ENCODE results near the gene HOXA2. TPM values are rescaled to one million over a fixed set of nuclear protein-coding genes. Genes with fewer than 3 reads are reported as not detected.

HOXA2 gene
- total and polyA plus RNA-seq, 2 of the 13 experiments (the other 11 are each of a cell fraction or from before 2014, with no cell fraction given) = 0.22 to 0.29 TPM

- peak; percentile 75 for TF ChIP-seq ZNF574 (CRISPR knock-in tag; IDR thresholded peaks at IDR 0.05)
- TF ChIP-seq ZFP62 (CRISPR knock-in tag; IDR thresholded peaks at IDR 0.05) = no peak
- no peak for TF ChIP-seq ZEB1 (IDR thresholded peaks at IDR 0.05; ENCODE audit: insufficient replicate concordance, low read depth)
- TF ChIP-seq SRSF1 (optimal IDR thresholded peaks at IDR 0.05; ENCODE audit: low read depth, low read length) = no peak
- no peak for TF ChIP-seq PRDM4 (CRISPR knock-in tag; IDR thresholded peaks at IDR 0.05; ENCODE audit: borderline replicate concordance)
- TF ChIP-seq ZNF747 (CRISPR knock-in tag; IDR thresholded peaks at IDR 0.05; ENCODE audit: borderline replicate concordance) = no peak
- peak; percentile 13; the same call in 1 of the 2 replicates for TF ChIP-seq ZMYM4 (CRISPR knock-in tag; IDR thresholded peaks at IDR 0.05)
- TF ChIP-seq ZNF790 (CRISPR knock-in tag; IDR thresholded peaks at IDR 0.05; ENCODE audit: borderline replicate concordance) = no peak
- no peak for TF ChIP-seq ZNF598 (CRISPR knock-in tag; IDR thresholded peaks at IDR 0.05; ENCODE audit: borderline replicate concordance)
- TF ChIP-seq ZNF709 (CRISPR knock-in tag; IDR thresholded peaks at IDR 0.05) = no peak; the same call in 1 of the 2 replicates
- no peak for TF ChIP-seq KDM3A (CRISPR knock-in tag; IDR thresholded peaks at IDR 0.05; ENCODE audit: low read depth)
- 0 out of 2 replicates have a peak, but pooled peaks have one; percentile 31 for TF ChIP-seq ZBTB38 (CRISPR knock-in tag; IDR thresholded peaks at IDR 0.05)
- TF ChIP-seq CSRNP1 (CRISPR knock-in tag; IDR thresholded peaks at IDR 0.05) = 0 out of 2 replicates have a peak, but pooled peaks have one; percentile 27
- TF ChIP-seq RARG (CRISPR knock-in tag; IDR thresholded peaks at IDR 0.05; ENCODE audit: low read depth) = no peak
- TF ChIP-seq SOX13 (IDR thresholded peaks at IDR 0.05) = no peak
- TF ChIP-seq SOX13 (CRISPR knock-in tag; conservative IDR thresholded peaks at IDR 0.05 in 1 of 2, IDR thresholded peaks at IDR 0.05 in 1 of 2) = peak in 1 of 2 experiments; percentile 76; a peak in 2 of 4 replicates
- TF ChIP-seq ZNF124 (CRISPR knock-in tag; IDR thresholded peaks at IDR 0.05) = peak; percentile 65; the same call in 1 of the 2 replicates
- 0 out of 2 replicates have a peak, but pooled peaks have one; percentile 51 for TF ChIP-seq ZNF160 (CRISPR knock-in tag; IDR thresholded peaks at IDR 0.05)
- peak; percentile 42; the same call in 1 of the 2 replicates for TF ChIP-seq SIX1 (CRISPR knock-in tag; IDR thresholded peaks at IDR 0.05; ENCODE audit: borderline replicate concordance)
- peak; percentile 43; the same call in 1 of the 2 replicates for TF ChIP-seq PPARG (CRISPR knock-in tag; conservative IDR thresholded peaks at IDR 0.05)
- peak; percentile 37; the same call in 1 of the 2 replicates for TF ChIP-seq CREB3 (CRISPR knock-in tag; IDR thresholded peaks at IDR 0.05)
- peak; percentile 67 for TF ChIP-seq GATAD2A (CRISPR knock-in tag; IDR thresholded peaks at IDR 0.05)
These were observed 19.8 kb upstream of the HOXA2 start (continued) for GRCh38 chr7:27122077-27122910.

Data from HepG2 (cell line).